ENCODE data around the gene APOL1.
"Not testable (repeated sequence)": the region's sequence is repeated elsewhere in the genome, so short reads cannot be mapped to it uniquely, and the experiment has no call there.

The APOL1 gene

DNA sequence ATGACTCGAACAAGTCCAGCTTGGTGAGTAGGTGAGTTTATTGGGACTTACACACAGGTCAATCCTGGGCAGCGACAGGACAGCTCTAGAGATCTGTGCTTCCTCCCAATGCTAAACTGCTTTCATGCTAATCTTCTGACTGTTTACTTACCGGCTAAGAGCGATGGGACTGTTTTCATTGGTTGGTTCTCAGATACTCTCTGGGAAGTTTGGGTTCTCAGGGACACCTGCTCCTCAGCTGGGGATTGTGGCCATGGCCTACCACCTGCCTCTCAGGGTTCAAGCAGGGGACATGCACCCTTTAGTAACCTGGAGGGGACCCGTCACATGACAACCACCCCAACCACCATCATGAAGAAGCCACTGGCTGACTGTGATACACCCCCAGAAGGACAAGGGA, 26.7 kb upstream of the APOL1 start:
- no peak for DNase-seq

DNA sequence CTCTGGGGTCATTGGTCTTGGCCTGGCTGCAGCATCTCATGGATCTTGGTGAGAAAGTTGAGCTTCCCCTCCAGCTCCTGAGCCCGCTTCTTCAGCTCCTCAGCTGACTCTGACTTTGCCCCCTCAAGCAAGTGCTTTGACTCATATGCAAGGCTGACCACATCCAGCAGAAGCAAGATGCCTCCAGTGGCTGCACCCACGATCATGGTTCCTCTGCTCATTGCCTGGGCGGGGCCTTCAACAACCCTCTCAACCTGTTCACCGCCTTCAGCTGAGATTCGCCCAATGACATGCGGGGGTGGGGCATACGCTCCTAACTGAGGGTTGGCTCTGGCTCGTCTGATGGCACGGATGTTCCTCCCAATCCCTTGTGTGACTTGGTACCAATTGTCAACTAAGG, 25.5 kb upstream of the APOL1 start:
- DNase-seq = no peak

DNA sequence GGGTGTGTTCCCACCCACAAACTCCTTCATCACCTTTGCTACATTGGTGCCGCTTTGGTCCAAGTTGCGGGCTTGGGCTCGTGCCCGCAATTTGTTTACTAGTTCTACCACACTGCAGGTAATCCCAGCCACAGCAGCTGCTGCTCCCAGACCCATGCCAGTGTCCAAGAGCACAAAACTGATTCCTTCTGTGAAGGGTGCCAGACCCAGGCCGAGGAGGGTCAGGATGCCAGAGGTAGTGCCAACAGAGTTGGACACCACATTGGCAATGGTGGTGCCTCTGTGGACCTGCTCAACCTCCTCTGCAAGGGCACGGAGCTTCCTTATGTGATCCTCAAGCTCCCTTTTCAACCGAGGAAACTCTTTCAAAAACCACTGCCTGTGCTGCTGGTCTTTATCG, 25.1 kb upstream of the APOL1 start:
- no peak for DNase-seq

DNA sequence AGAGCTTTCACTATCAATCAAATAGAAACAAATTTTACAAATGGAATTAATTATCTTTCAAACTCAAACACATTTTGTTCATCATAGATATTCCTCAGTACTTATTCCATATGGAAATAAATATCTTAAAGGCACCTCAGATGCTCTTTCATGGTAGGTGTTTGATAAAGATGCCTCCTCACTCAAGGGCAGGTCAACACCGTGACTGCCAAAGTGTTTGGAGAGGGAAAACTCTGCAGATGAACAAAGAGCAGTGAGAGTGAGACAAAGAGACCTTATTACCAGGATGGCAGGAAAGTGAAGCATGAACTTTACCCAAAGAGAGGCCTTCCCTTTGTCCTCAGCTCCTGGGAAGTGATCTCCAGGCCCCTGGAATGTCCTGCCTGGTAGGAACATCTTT, 24.6 kb upstream of the APOL1 start:
- DNase-seq = not testable (repeated sequence)

DNA sequence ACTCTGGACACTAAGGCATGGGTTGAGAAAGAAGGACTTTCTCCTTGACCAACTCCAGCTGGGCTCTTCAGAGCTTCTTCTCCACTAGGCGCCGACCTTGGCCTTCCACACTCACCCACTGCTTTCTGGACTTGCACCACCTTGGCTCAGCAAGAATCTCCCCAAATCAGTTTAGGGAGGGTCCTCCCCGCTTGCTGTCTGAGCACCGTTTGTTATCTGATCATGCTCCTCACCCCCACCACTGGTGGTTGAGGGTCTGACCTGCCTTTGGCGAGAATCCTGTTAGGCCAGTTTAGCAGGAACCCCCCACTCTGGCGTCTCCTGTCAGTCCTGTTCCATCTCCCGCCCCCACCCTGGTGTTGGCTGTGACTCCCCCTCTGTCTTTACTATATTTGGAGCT, 24.0 kb upstream of the APOL1 start:
- no peak for DNase-seq

DNA sequence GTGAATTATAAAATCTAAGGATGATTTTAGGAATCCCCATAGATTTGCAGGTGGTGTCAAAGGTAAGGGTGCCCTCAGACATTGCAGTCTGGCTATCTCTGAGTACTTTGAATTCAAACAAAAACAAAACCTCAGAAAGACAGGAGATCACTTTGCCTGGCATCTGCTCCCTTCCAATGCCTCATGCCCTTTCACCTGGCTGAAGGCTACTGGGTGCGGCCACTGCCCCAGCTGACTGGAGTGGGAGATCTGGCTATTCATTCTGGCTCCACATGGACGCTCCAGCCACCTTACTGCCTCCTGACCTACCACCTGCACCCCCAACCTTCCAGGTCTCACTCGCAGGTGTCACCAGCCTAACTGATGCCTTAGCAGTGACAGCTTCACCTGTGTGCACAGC, 23.3 kb upstream of the APOL1 start:
- not testable (repeated sequence) for DNase-seq

- DNase-seq = not testable (repeated sequence)
These were observed 21.9 kb upstream of the APOL1 start for GRCh38 chr22:36231051-36231450.

- DNase-seq = no peak
These were observed 20.1 kb upstream of the APOL1 start for GRCh38 chr22:36232715-36233401.

DNA sequence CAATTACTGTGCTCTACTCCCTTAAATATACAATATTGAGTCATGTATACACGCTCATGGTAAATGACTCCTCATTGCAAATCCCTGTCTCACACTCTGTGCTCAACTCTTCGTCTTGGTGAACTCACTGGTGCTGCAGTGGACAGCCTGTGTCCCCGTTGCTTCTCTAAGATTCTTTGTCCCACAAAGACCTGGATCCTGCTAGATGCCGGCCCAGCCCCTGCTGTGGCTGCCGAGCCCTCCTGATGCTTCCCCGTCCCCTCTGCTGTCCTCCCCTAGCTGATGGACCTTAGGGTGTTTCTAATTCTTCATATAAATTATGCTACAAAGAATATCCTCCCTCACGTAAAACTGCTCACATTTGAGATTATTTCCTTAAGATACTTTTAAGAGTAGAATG, 19.1 kb upstream of the APOL1 start:
- DNase-seq = no peak

- no peak for DNase-seq
These were observed 18.7 kb upstream of the APOL1 start for GRCh38 chr22:36234213-36234612.

GRCh38 chr22:36234919-36235318, 18.0 kb upstream of the APOL1 start:
- no peak for DNase-seq

DNA sequence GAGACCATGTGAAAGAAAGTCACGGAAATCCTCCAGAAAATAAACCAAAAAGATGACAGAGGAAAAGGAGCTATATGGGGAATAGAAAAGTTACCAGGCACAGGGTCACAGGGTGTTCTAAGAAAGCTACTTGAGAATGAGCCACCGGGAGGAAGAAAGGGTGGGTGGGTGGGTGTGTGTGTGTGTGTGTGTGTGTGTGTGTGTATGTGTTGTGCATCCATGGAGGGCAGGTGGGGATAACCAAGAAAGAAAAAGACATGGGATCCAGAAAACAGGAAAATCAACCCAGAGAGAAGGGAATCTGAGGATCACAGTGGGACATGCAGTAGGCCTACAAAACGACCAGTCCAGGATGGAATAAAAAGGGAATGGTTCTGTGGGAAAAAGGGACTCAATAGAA, 17.3 kb upstream of the APOL1 start:
- DNase-seq = no peak

GRCh38 chr22:36236388-36237319, 16.3 kb upstream of the APOL1 start:
- no peak for DNase-seq

DNA sequence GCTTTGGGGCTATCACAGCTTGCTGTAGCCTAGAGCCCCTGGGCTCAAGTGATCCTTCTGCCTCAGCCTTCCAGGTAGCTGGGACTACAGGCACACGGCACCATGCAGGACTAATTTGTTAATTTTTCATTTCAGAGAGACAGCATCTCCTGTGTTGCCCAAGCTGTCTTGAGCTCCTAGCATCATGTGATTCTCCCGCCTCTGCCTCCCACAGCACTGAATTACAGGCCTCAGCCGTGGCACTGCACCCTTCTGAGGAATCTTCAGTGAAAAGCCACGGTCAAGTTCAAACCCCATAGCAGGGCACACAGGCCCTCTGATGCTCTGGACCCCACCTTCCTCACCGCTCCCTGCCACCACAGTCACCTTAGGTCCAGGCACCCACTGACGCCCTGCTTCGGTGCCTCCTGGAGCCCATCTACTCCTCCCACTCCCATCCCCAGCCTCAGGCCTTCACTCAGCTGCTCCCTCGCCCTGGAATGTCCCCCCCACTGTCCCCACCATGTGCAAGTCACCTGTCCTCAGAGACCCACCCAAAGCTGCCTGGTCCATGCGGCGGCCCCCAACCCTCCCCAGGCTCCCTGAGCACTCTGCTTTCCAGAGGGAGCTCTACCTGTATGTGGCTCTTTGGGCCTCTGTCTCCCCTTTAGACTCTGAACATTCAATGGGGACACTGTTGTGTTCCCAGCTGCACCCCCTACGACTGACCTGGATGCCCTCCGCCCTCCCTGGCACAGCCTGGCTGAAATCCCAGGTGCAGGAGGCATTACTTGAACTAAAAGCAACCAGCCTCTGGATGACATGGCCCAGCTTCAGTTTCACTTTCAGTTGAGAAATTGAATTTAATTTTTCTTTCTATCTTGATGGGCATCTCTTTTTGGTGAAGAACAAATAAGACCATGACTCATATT, 15.2 kb upstream of the APOL1 start:
- no peak for DNase-seq

- no peak for DNase-seq
These were observed 14.4 kb upstream of the APOL1 start for GRCh38 chr22:36238373-36239149.

- DNase-seq = no peak
These were observed 13.9 kb upstream of the APOL1 start for GRCh38 chr22:36239150-36239400.

GRCh38 chr22:36239401-36240171, 13.3 kb upstream of the APOL1 start, which contains the start of gene APOL2:
Gene APOL2, minus strand, starts transcription at chr22:36239527. Its CDS starts 6,365 bp downstream, at chr22:36233162.
- peak; percentile 75 for DNase-seq

- no peak for DNase-seq
These were observed 8.9 kb upstream of the APOL1 start for GRCh38 chr22:36243986-36244385.

DNA sequence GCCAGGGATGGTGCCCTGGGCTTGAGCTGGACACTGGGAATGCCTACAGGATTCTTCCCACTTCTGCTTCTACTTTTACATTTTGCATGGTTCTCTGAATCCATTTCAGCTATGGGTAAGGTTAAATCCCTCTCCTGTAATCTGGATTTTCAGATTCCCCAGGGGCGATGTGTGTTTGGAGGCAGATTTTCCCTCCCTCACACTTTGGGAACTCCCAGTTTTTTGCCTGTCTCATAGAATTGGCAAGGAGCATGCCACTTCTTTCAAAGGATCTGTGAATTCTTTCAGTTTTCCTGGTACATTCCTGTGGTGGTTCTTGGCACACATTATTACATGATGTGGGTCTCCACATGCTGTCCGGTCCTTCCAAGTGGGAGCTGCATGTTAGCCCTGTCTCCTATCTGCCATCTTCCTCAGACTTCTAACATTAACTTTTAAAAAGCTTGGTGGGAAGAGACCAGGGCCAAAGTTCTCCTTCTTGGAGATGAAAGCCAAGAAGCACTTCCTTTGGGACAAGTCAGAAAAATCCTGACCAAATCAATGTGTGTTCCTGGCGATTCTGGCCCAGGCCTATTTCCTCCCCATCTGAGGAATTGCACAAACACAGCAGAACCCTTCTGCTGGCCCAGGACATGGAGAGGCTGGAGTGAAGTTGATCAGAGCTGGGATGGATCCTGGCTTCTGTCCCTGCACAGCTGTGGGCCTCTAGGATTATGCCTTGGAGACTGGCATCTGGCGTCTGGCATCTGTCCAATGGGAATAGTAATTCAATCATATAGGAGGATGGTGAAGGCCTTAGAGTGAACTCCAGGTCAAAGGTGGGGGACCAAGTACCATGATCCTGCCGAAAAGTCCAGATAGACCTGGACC, 8.2 kb upstream of the APOL1 start:
- DNase-seq = no peak

DNA sequence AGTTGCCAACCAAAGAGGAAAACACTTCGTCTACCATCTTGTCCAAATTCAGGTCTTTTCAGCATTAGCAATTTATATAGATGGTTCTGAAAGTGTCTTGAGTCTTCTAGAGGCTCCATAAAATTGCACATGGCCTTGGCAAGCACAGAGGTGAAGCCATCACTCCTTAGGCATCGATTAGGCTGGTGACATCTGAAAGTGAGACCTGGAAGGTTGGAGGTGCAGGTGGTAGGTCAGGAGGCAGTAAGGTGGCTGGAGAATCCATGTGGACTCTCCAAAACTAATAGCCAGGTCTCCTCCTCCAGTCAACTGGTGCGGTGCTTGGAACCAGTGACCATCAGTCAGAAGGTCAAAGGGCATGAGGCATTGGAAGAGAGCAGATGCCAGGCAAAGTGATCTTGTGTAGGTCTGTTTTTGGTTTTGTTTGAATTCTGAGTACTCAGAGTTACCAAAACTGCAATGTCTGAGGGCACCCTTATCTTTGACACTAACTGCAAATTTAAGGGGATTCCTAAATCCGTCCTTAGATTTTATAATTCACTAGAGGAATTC, 7.1 kb upstream of the APOL1 start:
- DNase-seq = no peak

Measured in activated effector memory CD4-positive, alpha-beta T cell treated with Interleukin-2 at 50 U/mL for 16 hours (primary cell).